SH-SY5Y (cell line): ENCODE data around the gene ITGA1.

Experiments used
- GATA2 ChIP-seq: IDR thresholded peaks from 2 replicates; pipeline ENCODE4 v1.6.1; 2011; ENCODE audit warnings: mild to moderate bottlenecking, low read depth, low read length
- GATA3 ChIP-seq: IDR thresholded peaks from 2 replicates; pipeline ENCODE4 v1.6.1; 2011; ENCODE audit warnings: low read depth, mild to moderate bottlenecking, low read length, moderate library complexity

Gene ITGA1

DNA sequence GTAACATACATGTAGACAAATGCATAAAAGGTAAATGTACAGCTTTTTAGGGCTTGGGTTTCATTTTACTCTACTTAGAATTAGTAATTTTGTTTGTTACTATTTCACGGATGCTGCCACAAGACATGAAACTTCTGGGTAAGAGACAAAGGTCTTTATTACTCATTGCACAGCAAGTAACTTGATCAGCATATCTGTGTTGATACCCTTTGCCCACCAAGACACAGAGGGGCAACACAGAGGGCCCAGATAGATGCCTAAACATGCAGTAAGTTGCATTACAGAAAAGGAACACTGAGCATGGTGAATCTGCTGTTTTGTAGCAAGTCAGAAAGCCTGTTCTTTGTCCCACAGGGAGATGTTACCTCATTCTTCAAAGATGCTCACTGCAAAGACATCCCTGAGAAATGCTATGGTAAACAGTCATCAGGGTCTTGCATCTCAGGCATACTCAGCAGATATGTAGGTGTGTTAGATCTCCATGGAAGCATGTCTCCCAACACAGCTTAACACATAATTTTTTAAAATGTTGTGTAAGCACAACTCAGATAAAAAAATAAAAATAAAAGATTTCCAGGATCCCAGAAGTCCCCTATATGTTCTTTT lies 211.7 kb downstream of the ITGA1 start:
- TF ChIP-seq GATA2, result no peak

DNA sequence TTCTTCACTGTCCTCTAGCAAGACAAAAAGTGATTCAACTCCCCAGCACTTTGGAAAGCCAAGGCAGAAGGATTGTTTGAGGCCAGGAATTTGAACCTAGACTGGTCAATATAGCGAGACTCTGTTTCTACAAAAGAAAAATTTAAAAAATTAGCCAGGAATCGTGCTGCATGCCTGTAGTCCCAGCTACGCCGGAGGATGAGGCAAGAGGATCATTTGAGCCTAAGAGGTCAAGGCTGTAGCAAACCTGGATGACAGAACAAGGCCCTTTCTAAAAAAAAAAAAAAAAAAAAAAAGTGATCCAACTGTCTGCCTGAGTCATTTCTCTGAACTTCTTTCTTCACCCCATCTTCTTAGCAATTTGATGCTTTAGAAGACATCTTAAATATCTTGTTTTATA lies 213.8 kb downstream of the ITGA1 start:
- no peak for TF ChIP-seq GATA2
- TF ChIP-seq GATA3, result no peak

DNA sequence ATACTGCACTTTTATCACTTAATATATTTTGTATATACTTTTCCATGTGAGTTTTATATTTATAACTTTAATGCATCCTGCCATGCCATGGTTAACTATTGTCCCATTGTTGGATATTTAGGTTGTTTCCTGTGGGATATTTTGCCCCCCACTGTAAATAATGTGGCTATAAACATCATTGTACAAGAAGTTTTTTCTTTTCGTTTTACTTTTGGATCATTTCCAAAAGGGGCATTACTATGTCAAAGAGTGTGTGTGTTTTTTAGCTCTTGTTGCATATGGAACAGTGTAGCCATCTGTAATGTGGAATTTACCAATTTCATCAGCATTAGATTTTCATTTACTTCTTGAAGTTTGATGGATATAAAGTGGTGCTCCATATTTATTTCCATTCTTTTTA lies 214.8 kb downstream of the ITGA1 start:
- TF ChIP-seq GATA3, result no peak
- no peak for TF ChIP-seq GATA2

DNA sequence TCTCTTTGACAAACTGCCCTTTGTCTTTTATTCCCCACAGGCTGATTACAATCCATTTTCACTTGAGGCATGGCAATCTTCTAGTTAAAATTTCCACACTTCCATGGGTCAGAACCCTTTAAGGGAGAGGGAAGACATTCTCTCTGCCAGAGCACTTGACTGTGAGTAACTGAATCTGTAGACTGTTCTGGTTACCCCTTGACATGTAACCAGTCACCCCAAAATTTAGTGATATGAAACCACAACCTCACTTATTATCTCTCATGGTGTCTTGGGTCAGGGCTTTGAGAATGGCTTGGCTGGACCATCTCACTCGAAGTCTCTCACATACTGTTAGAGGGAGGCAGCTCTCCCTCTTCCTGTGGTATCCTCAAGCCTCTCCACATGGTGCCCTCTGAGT lies 215.4 kb downstream of the ITGA1 start:
- no peak for TF ChIP-seq GATA2
- TF ChIP-seq GATA3, result no peak

- TF ChIP-seq GATA3 (no peak), GATA2 (no peak)
Measured at GRCh38 chr5:53006911-53007890, 219.5 kb downstream of the ITGA1 start.

GRCh38 chr5:53008751-53009150 lies 221.0 kb downstream of the ITGA1 start:
- no peak for TF ChIP-seq GATA3
- no peak for TF ChIP-seq GATA2
